MM.1S (cell line): ENCODE results near the gene CTU2.

ENCODE experiments used
- DNase-seq: peaks from one replicate; pipeline ENCODE4 v3.0.0-alpha.2; 2015
- H2AFZ ChIP-seq: fragments of 300-600 bp; sonication (generic); 2 replicates; pipeline ENCODE4 v1.6.0; 2016; ENCODE audit warnings: antibody characterized with exemption, low read length
- H3F3A ChIP-seq: fragments of 300-600 bp; sonication (generic); 2 replicates; pipeline ENCODE4 v1.6.1; 2016; ENCODE audit warnings: mild to moderate bottlenecking, antibody characterized with exemption, low read length, moderate library complexity, mixed read lengths; ENCODE audit not compliant: insufficient read depth
- H3K27ac ChIP-seq: fragments of 300-600 bp; sonication (generic); 2 replicates; pipeline ENCODE4 v1.5.1; 2016; ENCODE audit warnings: mild to moderate bottlenecking, low read length
- H3K27me3 ChIP-seq: fragments of 300-600 bp; sonication (generic); replicated peaks from 2 replicates; pipeline ENCODE4 v1.6.0; 2016; ENCODE audit warnings: low read length; ENCODE audit not compliant: insufficient read depth
- H3K36me3 ChIP-seq: fragments of 300-600 bp; sonication (generic); replicated peaks from 2 replicates; pipeline ENCODE4 v1.6.1; 2016; ENCODE audit warnings: mild to moderate bottlenecking, low read length, mixed read lengths; ENCODE audit not compliant: insufficient read depth
- H3K4me1 ChIP-seq: fragments of 300-600 bp; sonication (generic); 2 replicates; pipeline ENCODE4 v1.6.1; 2016; ENCODE audit warnings: low read length, mixed read lengths
- H3K4me2 ChIP-seq: fragments of 300-600 bp; sonication (generic); 2 replicates; pipeline ENCODE4 v1.6.0; 2016; ENCODE audit warnings: low read depth, low read length
- H3K4me3 ChIP-seq: fragments of 300-600 bp; sonication (generic); 2 replicates; pipeline ENCODE4 v1.5.1; 2016; ENCODE audit warnings: low read length, mixed read lengths
- H3K79me2 ChIP-seq: fragments of 300-600 bp; sonication (generic); 2 replicates; pipeline ENCODE4 v1.6.1; 2016; ENCODE audit warnings: mixed run types, low read length, mixed read lengths
- H3K9ac ChIP-seq: fragments of 300-600 bp; sonication (generic); 2 replicates; pipeline ENCODE4 v1.6.1; 2016; ENCODE audit warnings: low read length, mixed read lengths
- H3K9me2 ChIP-seq: fragments of 300-600 bp; sonication (generic); replicated peaks from 2 replicates; pipeline ENCODE4 v1.6.1; 2016; ENCODE audit warnings: mild to moderate bottlenecking, low read length, mixed read lengths; ENCODE audit not compliant: insufficient read depth
- H3K9me3 ChIP-seq: fragments of 300-600 bp; sonication (generic); replicated peaks from 2 replicates; pipeline ENCODE4 v1.6.1; 2016; ENCODE audit warnings: mild to moderate bottlenecking, low read length, mixed read lengths; ENCODE audit not compliant: insufficient read depth
- H4K20me1 ChIP-seq: fragments of 300-600 bp; sonication (generic); 2 replicates; pipeline ENCODE4 v1.6.1; 2016; ENCODE audit warnings: mild to moderate bottlenecking, low read length, moderate library complexity, mixed read lengths; ENCODE audit not compliant: insufficient read depth
- CTCF ChIP-seq: fragments of 300-600 bp; sonication (generic); IDR thresholded peaks from 2 replicates; pipeline ENCODE4 v1.5.1; 2016; ENCODE audit warnings: antibody characterized with exemption, low read length, mixed read lengths
- EZH2 ChIP-seq: fragments of 300-600 bp; sonication (generic); optimal IDR thresholded peaks from 2 replicates; pipeline ENCODE3; 2017; ENCODE audit warnings: low read depth, mild to moderate bottlenecking, antibody characterized with exemption, low read length, mixed read lengths
- EZH2phosphoT487 ChIP-seq: fragments of 300-600 bp; sonication (generic); IDR thresholded peaks from 2 replicates; pipeline ENCODE4 v1.6.1; 2018; ENCODE audit warnings: antibody characterized with exemption, low read length

Gene CTU2

GRCh38 chr16:88672776-88673175, 33.5 kb upstream of the CTU2 start:
- Histone ChIP-seq H3K27me3 (no peaks in the 10 kb centered on the region), H4K20me1 (no peaks in the 10 kb centered on the region), H3K36me3 (no peaks in the 10 kb centered on the region), H3K4me1 (no peaks in the 10 kb centered on the region), H3K27ac (no peak overlapping the region), H3K9me3 (no peaks in the 10 kb centered on the region), H3K9me2 (no peaks in the 10 kb centered on the region), H3K4me3 (no peak overlapping the region), H3K4me2 (no peak overlapping the region), H3K9ac (no peak overlapping the region), H2AFZ (no peak overlapping the region), H3K79me2 (no peaks in the 10 kb centered on the region), H3F3A (no peaks in the 10 kb centered on the region)
- no peak for TF ChIP-seq CTCF
- TF ChIP-seq EZH2 = no peak
- no peak for TF ChIP-seq EZH2phosphoT487
- DNase-seq = no peak

- H3K36me3 ChIP-seq = no peaks in the 10 kb centered on the region
- H3F3A ChIP-seq = no peaks in the 10 kb centered on the region
- no peaks in the 10 kb centered on the region for H4K20me1 ChIP-seq
- no peaks in the 10 kb centered on the region for H3K4me1 ChIP-seq
- no peak overlapping the region for H3K4me2 ChIP-seq
- H3K9me2 ChIP-seq = no peaks in the 10 kb centered on the region
- H3K27ac ChIP-seq = no peak overlapping the region
- no peak overlapping the region for H3K9ac ChIP-seq
- TF ChIP-seq CTCF (no peak), EZH2 (no peak), EZH2phosphoT487 (no peak)
- H3K9me3 ChIP-seq = no peaks in the 10 kb centered on the region
- H3K79me2 ChIP-seq = no peaks in the 10 kb centered on the region
- H2AFZ ChIP-seq = no peak overlapping the region
- DNase-seq = no peak
- H3K27me3 ChIP-seq = no peaks in the 10 kb centered on the region
- no peak overlapping the region for H3K4me3 ChIP-seq
These were observed 32.5 kb upstream of the CTU2 start for GRCh38 chr16:88673716-88674379.

GRCh38 chr16:88676502-88677242, 29.6 kb upstream of the CTU2 start:
- no peak overlapping the region for H3K4me3 ChIP-seq
- H3K36me3 ChIP-seq = no peaks in the 10 kb centered on the region
- peaks cover 10% of the 10 kb centered on the region for H3K4me1 ChIP-seq
- H4K20me1 ChIP-seq = no peaks in the 10 kb centered on the region
- H3K27me3 ChIP-seq = no peaks in the 10 kb centered on the region
- no peak overlapping the region for H3K27ac ChIP-seq
- DNase-seq = no peak
- no peaks in the 10 kb centered on the region for H3K9me2 ChIP-seq
- no peak overlapping the region for H3K9ac ChIP-seq
- H3K79me2 ChIP-seq = no peaks in the 10 kb centered on the region
- no peaks in the 10 kb centered on the region for H3K9me3 ChIP-seq
- H2AFZ ChIP-seq = no peak overlapping the region
- no peak overlapping the region for H3K4me2 ChIP-seq
- H3F3A ChIP-seq = peaks cover 9% of the 10 kb centered on the region
- TF ChIP-seq EZH2 = no peak

- no peak overlapping the region for H3K4me2 ChIP-seq
- H2AFZ ChIP-seq = no peak overlapping the region
- H3K4me1 ChIP-seq = peaks cover 16% of the 10 kb centered on the region
- H3K27ac ChIP-seq = no peak overlapping the region
- DNase-seq = no peak
- H3F3A ChIP-seq = peaks cover 17% of the 10 kb centered on the region
- H3K9ac ChIP-seq = no peak overlapping the region
- H3K4me3 ChIP-seq = no peak overlapping the region
- no peaks in the 10 kb centered on the region for H3K36me3 ChIP-seq
- TF ChIP-seq EZH2 = no peak
- no peak for TF ChIP-seq CTCF
- no peak for TF ChIP-seq EZH2phosphoT487
- no peaks in the 10 kb centered on the region for H4K20me1 ChIP-seq
- H3K9me3 ChIP-seq = no peaks in the 10 kb centered on the region
- H3K79me2 ChIP-seq = no peaks in the 10 kb centered on the region
- no peaks in the 10 kb centered on the region for H3K27me3 ChIP-seq
- H3K9me2 ChIP-seq = no peaks in the 10 kb centered on the region
These were observed 28.6 kb upstream of the CTU2 start for GRCh38 chr16:88677721-88678120.
